ENCODE data around the gene COL18A1. TPM values are rescaled to one million over a fixed set of nuclear protein-coding genes. Genes with fewer than 3 reads are reported as not detected.

The COL18A1 gene
- total RNA-seq, 4 donors from 2014 or later, result 16.4 to 42.2 (median 20.7) TPM

- no peak overlapping the region for H3K4me3 ChIP-seq
- no peaks in the 10 kb centered on the region for H3K4me1 ChIP-seq
- peaks cover 5 to 17% (median 11%) of the 10 kb centered on the region in 3 donors for H3K27me3 ChIP-seq
- no peak for ATAC-seq
- H3K27ac ChIP-seq, result peak overlapping the region in 1 of 4 donors; percentile 31
- in situ Hi-C loops (cut with MboI; ENCODE audit: low sequenced_read_pairs in 4 of 4), result no loop called here
- no peaks in the 10 kb centered on the region for H3K9me3 ChIP-seq
- no peak for DNase-seq
- TF ChIP-seq POLR2A (IDR thresholded peaks at IDR 0.05), result no peak
- TF ChIP-seq, protein P1, sequence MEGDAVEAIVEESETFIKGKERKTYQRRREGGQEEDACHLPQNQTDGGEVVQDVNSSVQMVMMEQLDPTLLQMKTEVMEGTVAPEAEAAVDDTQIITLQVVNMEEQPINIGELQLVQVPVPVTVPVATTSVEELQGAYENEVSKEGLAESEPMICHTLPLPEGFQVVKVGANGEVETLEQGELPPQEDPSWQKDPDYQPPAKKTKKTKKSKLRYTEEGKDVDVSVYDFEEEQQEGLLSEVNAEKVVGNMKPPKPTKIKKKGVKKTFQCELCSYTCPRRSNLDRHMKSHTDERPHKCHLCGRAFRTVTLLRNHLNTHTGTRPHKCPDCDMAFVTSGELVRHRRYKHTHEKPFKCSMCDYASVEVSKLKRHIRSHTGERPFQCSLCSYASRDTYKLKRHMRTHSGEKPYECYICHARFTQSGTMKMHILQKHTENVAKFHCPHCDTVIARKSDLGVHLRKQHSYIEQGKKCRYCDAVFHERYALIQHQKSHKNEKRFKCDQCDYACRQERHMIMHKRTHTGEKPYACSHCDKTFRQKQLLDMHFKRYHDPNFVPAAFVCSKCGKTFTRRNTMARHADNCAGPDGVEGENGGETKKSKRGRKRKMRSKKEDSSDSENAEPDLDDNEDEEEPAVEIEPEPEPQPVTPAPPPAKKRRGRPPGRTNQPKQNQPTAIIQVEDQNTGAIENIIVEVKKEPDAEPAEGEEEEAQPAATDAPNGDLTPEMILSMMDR (IDR thresholded peaks at IDR 0.05 in 4 of 5, conservative IDR thresholded peaks at IDR 0.05 in 1 of 5), result no peak
- intact Hi-C loops (cut with DNase I; ENCODE audit: low total_unique reads), result no loop called here
- no peaks in the 10 kb centered on the region for H3K36me3 ChIP-seq
Observed at GRCh38 chr21:45420061-45421041, 15.4 kb downstream of the COL18A1 start.

DNA sequence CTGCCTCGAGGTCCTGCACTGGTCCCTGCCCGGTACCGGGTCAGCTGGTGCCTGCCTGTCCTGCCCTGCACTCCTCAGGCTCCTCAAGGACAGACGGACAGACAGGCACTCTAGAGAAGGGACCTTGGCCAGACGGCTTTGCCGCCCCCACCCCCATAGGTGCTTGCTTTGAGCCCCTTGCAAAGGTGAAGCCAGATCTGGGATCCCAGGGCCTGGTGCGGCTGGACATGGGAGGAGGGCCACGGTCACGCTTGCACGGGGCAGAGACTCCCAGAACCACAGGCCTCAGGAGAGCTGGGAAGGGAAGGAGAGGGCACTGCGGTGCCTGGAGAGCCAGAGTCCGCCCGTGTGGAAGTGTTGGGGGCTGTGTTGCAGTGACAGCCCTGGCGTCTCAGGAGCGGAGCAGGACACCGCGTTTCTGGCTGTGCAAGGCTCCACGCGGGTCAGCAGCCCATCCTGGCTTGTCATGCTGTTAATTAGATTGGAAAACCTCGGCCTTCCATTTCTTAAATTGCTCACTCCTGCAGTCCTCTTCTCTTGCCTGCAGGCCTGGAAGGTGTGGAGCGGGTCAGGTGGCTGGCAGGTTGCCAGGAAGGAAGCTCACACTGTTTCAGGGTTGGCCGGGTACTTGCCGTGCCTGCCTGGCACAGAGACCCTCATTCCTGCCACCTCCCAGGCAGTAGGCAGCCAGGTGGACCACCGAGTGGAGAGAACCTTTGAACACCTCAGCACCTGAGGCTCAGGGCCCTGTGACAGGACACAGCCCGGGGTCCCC lies 16.3 kb downstream of the COL18A1 start:
- DNase-seq (no peak), ATAC-seq (no peak)
- Histone ChIP-seq H3K36me3 (no peaks in the 10 kb centered on the region), H3K9me3 (no peaks in the 10 kb centered on the region), H3K27me3 (peaks cover 5 to 17% (median 11%) of the 10 kb centered on the region in 3 donors), H3K27ac (no peak overlapping the region), H3K4me3 (no peak overlapping the region), H3K4me1 (no peaks in the 10 kb centered on the region)
- TF ChIP-seq POLR2A (IDR thresholded peaks at IDR 0.05), result no peak
- TF ChIP-seq, protein P1 (IDR thresholded peaks at IDR 0.05 in 4 of 5, conservative IDR thresholded peaks at IDR 0.05 in 1 of 5), result no peak
- intact Hi-C loops (cut with DNase I; ENCODE audit: low total_unique reads), result no loop called here
- in situ Hi-C loops (cut with MboI; ENCODE audit: low sequenced_read_pairs in 4 of 4), result no loop called here

GRCh38 chr21:45421846-45422775 lies 17.1 kb downstream of the COL18A1 start:
- in situ Hi-C loops (cut with MboI; ENCODE audit: low sequenced_read_pairs in 4 of 4) (no loop called here), intact Hi-C loops (cut with DNase I; ENCODE audit: low total_unique reads) (no loop called here)
- TF ChIP-seq, protein P1 (IDR thresholded peaks at IDR 0.05 in 4 of 5, conservative IDR thresholded peaks at IDR 0.05 in 1 of 5), result no peak
- no peak for TF ChIP-seq POLR2A (IDR thresholded peaks at IDR 0.05)
- DNase-seq (no peak), ATAC-seq (no peak)
- no peaks in the 10 kb centered on the region for H3K36me3 ChIP-seq
- no peaks in the 10 kb centered on the region for H3K4me1 ChIP-seq
- no peak overlapping the region for H3K4me3 ChIP-seq
- peaks cover 5 to 17% (median 11%) of the 10 kb centered on the region in 3 donors for H3K27me3 ChIP-seq
- H3K9me3 ChIP-seq, result no peaks in the 10 kb centered on the region
- H3K27ac ChIP-seq, result no peak overlapping the region

DNA sequence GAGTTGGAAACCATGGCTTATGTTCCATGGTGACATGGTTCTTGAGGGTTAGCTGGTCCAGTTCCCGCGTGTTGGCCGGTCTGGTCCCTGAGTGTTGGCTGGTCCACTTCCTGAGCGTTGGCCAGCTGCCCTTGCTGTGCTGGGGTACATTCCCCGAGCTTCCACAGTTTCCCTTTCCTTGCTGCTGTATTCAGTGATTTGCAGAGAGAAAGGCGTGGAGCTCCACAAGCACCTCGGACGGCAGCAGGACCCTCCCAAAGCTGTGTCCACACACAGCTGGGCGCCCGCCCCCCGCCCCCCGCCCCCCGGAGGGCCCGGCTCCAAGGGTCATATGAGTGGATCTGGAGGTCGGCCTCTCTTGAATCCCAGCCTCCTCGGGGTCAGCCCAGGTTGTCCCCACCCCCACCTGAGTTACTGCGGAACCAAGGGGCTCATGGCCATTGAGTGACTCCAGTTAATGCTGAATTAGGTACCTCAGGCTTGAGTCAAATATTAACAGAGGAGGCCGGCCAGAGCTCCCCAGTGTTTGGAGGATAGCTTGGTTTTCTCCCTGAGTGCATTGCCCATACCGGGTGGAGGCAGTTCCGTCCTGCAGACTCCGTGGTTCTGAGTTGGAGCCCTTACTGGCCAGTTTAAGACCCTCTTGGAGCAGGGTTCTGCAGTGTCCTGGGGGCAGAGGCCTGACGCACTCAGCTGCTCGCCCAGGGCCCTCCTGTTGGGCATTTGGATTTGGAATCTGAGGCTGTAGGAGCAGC lies 18.4 kb downstream of the COL18A1 start:
- H3K27me3 ChIP-seq, result peaks cover 4 to 6% (median 4%) of the 10 kb centered on the region in 3 donors
- H3K9me3 ChIP-seq, result no peaks in the 10 kb centered on the region
- in situ Hi-C loops (cut with MboI; ENCODE audit: low sequenced_read_pairs in 4 of 4), result no loop called here
- intact Hi-C loops (cut with DNase I; ENCODE audit: low total_unique reads), result no loop called here
- no peaks in the 10 kb centered on the region for H3K4me1 ChIP-seq
- H3K27ac ChIP-seq, result no peak overlapping the region
- ATAC-seq (no peak), DNase-seq (no peak)
- H3K4me3 ChIP-seq, result no peak overlapping the region
- H3K36me3 ChIP-seq, result no peaks in the 10 kb centered on the region
- TF ChIP-seq POLR2A (IDR thresholded peaks at IDR 0.05), result no peak
- TF ChIP-seq, protein P1 (IDR thresholded peaks at IDR 0.05 in 4 of 5, conservative IDR thresholded peaks at IDR 0.05 in 1 of 5), result no peak
